ENCODE data around the gene GDI2. TPM values are rescaled to one million over a fixed set of nuclear protein-coding genes. Genes with fewer than 3 reads are reported as not detected.

Gene GDI2
- total and polyA plus RNA-seq, 2 of the 13 experiments (the other 11 are each of a cell fraction or from before 2014, with no cell fraction given): 153 to 477 TPM

DNA sequence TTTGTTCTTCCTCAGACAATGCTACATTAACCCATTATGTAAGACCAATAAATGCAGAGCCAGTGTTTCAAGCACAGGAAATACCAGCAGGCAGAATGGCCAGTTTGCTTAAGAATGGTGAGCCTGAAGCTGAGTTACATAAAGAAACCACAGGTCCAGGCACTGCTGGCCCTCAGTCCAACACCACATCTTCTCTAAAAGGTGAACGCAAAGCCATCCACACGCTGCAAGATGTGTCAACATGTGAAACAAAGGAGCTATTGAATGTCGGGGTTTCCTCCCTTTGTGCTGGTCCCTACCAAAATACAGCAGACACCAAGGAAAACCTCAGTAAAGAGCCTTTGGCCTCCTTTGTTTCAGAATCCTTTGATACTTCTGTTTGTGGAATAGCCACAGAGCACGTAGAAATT is 64.8 kb downstream of the GDI2 start (continued):
- TF ChIP-seq, protein P1, sequence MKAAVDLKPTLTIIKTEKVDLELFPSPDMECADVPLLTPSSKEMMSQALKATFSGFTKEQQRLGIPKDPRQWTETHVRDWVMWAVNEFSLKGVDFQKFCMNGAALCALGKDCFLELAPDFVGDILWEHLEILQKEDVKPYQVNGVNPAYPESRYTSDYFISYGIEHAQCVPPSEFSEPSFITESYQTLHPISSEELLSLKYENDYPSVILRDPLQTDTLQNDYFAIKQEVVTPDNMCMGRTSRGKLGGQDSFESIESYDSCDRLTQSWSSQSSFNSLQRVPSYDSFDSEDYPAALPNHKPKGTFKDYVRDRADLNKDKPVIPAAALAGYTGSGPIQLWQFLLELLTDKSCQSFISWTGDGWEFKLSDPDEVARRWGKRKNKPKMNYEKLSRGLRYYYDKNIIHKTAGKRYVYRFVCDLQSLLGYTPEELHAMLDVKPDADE (CRISPR knock-in tag; IDR thresholded peaks at IDR 0.05): no peak
- TF ChIP-seq HMG20B (CRISPR knock-in tag; conservative IDR thresholded peaks at IDR 0.05) (no peak), ZNF138 (CRISPR knock-in tag; IDR thresholded peaks at IDR 0.05; ENCODE audit: low read depth) (no peak), ZNF678 (CRISPR knock-in tag; IDR thresholded peaks at IDR 0.05) (no peak), CCDC6 (CRISPR knock-in tag; IDR thresholded peaks at IDR 0.05) (no peak)
- TF ChIP-seq, protein P2, sequence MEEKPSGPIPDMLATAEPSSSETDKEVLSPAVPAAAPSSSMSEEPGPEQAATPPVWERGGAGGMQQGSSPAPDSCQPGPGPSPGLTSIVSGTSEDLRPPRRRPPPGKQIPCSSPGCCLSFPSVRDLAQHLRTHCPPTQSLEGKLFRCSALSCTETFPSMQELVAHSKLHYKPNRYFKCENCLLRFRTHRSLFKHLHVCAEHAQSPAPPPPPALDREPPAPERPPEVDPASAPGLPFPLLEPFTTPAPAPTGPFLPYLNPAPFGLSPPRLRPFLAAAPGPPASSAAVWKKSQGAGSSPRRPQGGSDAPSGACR (CRISPR knock-in tag; IDR thresholded peaks at IDR 0.05): no peak

DNA sequence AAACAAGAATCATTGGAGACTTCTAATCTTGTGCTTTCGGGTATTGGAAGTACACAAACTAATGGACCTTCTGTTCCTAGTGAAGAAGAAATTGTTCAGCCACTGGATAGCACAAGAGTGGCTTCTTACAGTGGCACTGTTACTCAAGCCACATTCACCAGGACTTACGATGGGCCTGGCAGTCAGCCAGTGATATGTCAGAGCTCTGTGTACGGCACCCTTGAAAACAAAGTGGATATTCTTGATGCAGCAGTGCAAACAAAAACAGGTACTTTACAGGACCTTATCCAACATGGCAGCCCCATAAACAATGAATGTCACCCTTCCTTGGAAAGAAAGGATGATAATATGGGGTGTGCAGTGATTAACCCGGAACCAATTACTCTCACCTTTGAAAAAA is 67.0 kb downstream of the GDI2 start:
- Histone ChIP-seq H3K36me3 (replicated peaks in 1 of 2; ENCODE audit: control insufficient read depth in 1 of 2, insufficient read depth in 2 of 2, low read length in 2 of 2) (peaks cover 13 to 46% of the 10 kb centered on the region in 2 experiments), H3K9me3 (ENCODE audit: low read length) (no peaks in the 10 kb centered on the region), H3K4me1 (ENCODE audit: insufficient read depth, low read length) (peaks cover 42% of the 10 kb centered on the region), H3K9ac (ENCODE audit: insufficient read depth, low read depth, low read length) (no peak overlapping the region), H3K4me3 (replicated peaks in 1 of 3; ENCODE audit: insufficient read depth in 1 of 3, low read depth in 2 of 3, low read length in 3 of 3) (no peak overlapping the region), H3K4me2 (ENCODE audit: low read depth, low read length) (no peak overlapping the region), H3K27me3 (ENCODE audit: control insufficient read depth in 1 of 2, insufficient read depth in 2 of 2, low read length in 2 of 2) (no peaks in the 10 kb centered on the region), H3K79me2 (ENCODE audit: insufficient read depth, low read length) (peaks cover 17% of the 10 kb centered on the region), H3K27ac (ENCODE audit: extremely low read length, insufficient read depth, low read length) (no peak overlapping the region), H2AFZ (ENCODE audit: low read length) (no peak overlapping the region), H4K20me1 (ENCODE audit: insufficient read depth, low read length) (no peaks in the 10 kb centered on the region)
- ATAC-seq: no peak
- CTCF ChIA-PET (ENCODE audit: low intra/inter-chr PET ratio, low total read pairs): no interaction called here
- POLR2A ChIA-PET: no interaction called here
- BruUV-seq (replicated peaks): no TSS peak
- WGBS (ENCODE audit: low lambda C conversion rate): 98% methylated on average over 4 of the region's 4 CpGs
- no peak for TF ChIP-seq ZBTB8A (CRISPR knock-in tag; IDR thresholded peaks at IDR 0.05; ENCODE audit: borderline replicate concordance, low read depth)
- intact Hi-C loops (cut with micrococcal nuclease; ENCODE audit: unreplicated experiment) (loop anchor here (5.0 kb wide), 1 partner anchor 54 kb away; no protein-coding TSS in a partner anchor), in situ Hi-C loops (cut with HindIII; ENCODE audit: extremely low pct_ligation_motif_present, low pct_unique_long_range_greater_than_20kb) (no loop called here)
- no peak for DNase-seq (ENCODE audit: low spot score)
- FAIRE-seq: no peak
